Measurements from ENCODE around the gene CD300LB.

DNA sequence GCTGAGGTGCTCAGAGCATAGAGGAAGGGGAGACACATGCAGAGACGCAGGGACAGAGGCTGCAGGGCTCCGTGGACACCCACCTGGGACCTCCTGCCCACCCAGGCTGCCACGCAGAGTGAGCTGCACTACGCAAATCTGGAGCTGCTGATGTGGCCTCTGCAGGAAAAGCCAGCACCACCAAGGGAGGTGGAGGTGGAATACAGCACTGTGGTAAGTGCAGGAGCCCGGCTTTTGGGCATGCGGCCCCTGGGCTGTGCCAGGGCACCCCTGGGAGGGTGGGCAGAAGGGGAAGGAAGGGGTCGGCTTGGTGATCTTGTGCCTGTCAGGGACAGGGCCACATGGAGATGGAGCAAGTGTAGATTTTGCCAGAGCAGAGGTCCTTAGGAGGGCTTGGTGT is 49.7 kb downstream of the CD300LB start:
- TF ChIP-seq MYB (IDR thresholded peaks at IDR 0.05; ENCODE audit: borderline replicate concordance, low read depth, low read length) = no peak
- no peak for TF ChIP-seq EP300 (IDR thresholded peaks at IDR 0.05; ENCODE audit: borderline replicate concordance in 1 of 2, control insufficient read depth in 1 of 2, low read depth in 2 of 2, low read length in 2 of 2)
- no peak for TF ChIP-seq MTA2 (IDR thresholded peaks at IDR 0.05; ENCODE audit: low read depth)
- no peak for TF ChIP-seq SP1 (IDR thresholded peaks at IDR 0.05; ENCODE audit: low read depth, low read length)
- no peak for TF ChIP-seq NR2F1 (conservative IDR thresholded peaks at IDR 0.05)
- no peak for TF ChIP-seq POLR2A (IDR thresholded peaks at IDR 0.05; ENCODE audit: low read depth, low read length)
- no peak for TF ChIP-seq CREM (IDR thresholded peaks at IDR 0.05; ENCODE audit: low read depth)

Measured in GM12878 (cell line).